H9 (cell line): ENCODE results near the gene TMSB10. TPM values are rescaled to one million over a fixed set of nuclear protein-coding genes. Genes with fewer than 3 reads are reported as not detected.

Experiments used
- DNase-seq: peaks from one replicate; pipeline ENCODE4 v3.0.0-alpha.2; 2017
- H2AFZ ChIP-seq: one replicate; pipeline ENCODE4 v1.6.1; 2013; ENCODE audit warnings: mild to moderate bottlenecking, low read length, control low read depth, moderate library complexity
- H2AK5ac ChIP-seq: 2 replicates; pipeline ENCODE4 v1.6.1; 2013; ENCODE audit warnings: low read length, control low read depth, mixed read lengths; ENCODE audit not compliant: insufficient read length
- H2BK120ac ChIP-seq: one replicate; pipeline ENCODE4 v1.6.1; 2013; ENCODE audit warnings: low read depth, mild to moderate bottlenecking, low read length, control low read depth, inconsistent platforms; ENCODE audit not compliant: poor library complexity, severe bottlenecking
- H2BK12ac ChIP-seq: 2 replicates; pipeline ENCODE4 v1.6.1; 2013; ENCODE audit warnings: low read length, control low read depth, mixed read lengths, low read depth; ENCODE audit not compliant: insufficient read length
- H2BK15ac ChIP-seq: 2 replicates; pipeline ENCODE4 v1.6.1; 2013; ENCODE audit warnings: low read depth, low read length, control low read depth
- H2BK20ac ChIP-seq: one replicate; pipeline ENCODE4 v1.6.1; 2013; ENCODE audit warnings: low read depth, mild to moderate bottlenecking, low read length, control low read depth, inconsistent platforms; ENCODE audit not compliant: poor library complexity, severe bottlenecking
- H2BK5ac ChIP-seq: 2 replicates; pipeline ENCODE4 v1.6.1; 2013; ENCODE audit warnings: low read length, control low read depth, mixed read lengths; ENCODE audit not compliant: insufficient read length
- H3K14ac ChIP-seq: 2 replicates; pipeline ENCODE4 v1.6.1; 2013; ENCODE audit warnings: low read length, control low read depth; ENCODE audit not compliant: insufficient read depth
- H3K18ac ChIP-seq: 2 replicates; pipeline ENCODE4 v1.6.1; 2013; ENCODE audit warnings: low read depth, mild to moderate bottlenecking, mixed read lengths, low read length, control low read depth; ENCODE audit not compliant: insufficient read length
- H3K23ac ChIP-seq: 2 replicates; pipeline ENCODE4 v1.6.1; 2013; ENCODE audit warnings: low read length, control low read depth, mixed read lengths, low read depth; ENCODE audit not compliant: insufficient read length
- H3K23me2 ChIP-seq: 2 replicates; pipeline ENCODE4 v1.6.1; 2013; ENCODE audit warnings: low read depth, mild to moderate bottlenecking, mixed read lengths, low read length, control low read depth; ENCODE audit not compliant: insufficient read length, poor library complexity, severe bottlenecking
- H3K27ac ChIP-seq: 2 replicates; pipeline ENCODE4 v1.5.1; 2013; ENCODE audit warnings: low read length, control low read depth, mixed read lengths, low read depth; ENCODE audit not compliant: insufficient read length
- H3K27me3 ChIP-seq: 2 replicates; pipeline ENCODE4 v1.6.1; 2013; ENCODE audit warnings: low read length, control low read depth, inconsistent platforms; ENCODE audit not compliant: insufficient read depth
- H3K4ac ChIP-seq: 2 replicates; pipeline ENCODE4 v1.6.1; 2013; ENCODE audit warnings: low read depth, mild to moderate bottlenecking, control low read depth, inconsistent platforms, low read length, moderate library complexity
- H3K4me1 ChIP-seq: 2 replicates; pipeline ENCODE4 v1.6.1; 2013; ENCODE audit warnings: low read length, control low read depth, inconsistent platforms; ENCODE audit not compliant: insufficient read depth
- H3K4me2 ChIP-seq: 2 replicates; pipeline ENCODE4 v1.6.1; 2013; ENCODE audit warnings: low read length, control low read depth, mixed read lengths; ENCODE audit not compliant: insufficient read length, insufficient read depth
- H3K56ac ChIP-seq: 2 replicates; pipeline ENCODE4 v1.6.1; 2013; ENCODE audit warnings: low read depth, mild to moderate bottlenecking, mixed read lengths, low read length, control low read depth; ENCODE audit not compliant: insufficient read length
- H3K79me1 ChIP-seq: 2 replicates; pipeline ENCODE4 v1.6.1; 2013; ENCODE audit warnings: low read depth, mild to moderate bottlenecking, moderate library complexity, low read length, control low read depth, inconsistent platforms; ENCODE audit not compliant: insufficient read depth, poor library complexity, severe bottlenecking
- H3K79me2 ChIP-seq: 2 replicates; pipeline ENCODE4 v1.6.1; 2013; ENCODE audit warnings: low read length, control low read depth, inconsistent platforms; ENCODE audit not compliant: insufficient read depth
- H3K9ac ChIP-seq: 2 replicates; pipeline ENCODE4 v1.6.1; 2013; ENCODE audit warnings: low read length, control low read depth, mixed read lengths; ENCODE audit not compliant: insufficient read length; ENCODE audit errors: extremely low read depth
- H3K9me3 ChIP-seq: one replicate; pipeline ENCODE4 v1.6.1; 2013; ENCODE audit warnings: low read depth, low read length, inconsistent platforms; ENCODE audit not compliant: control insufficient read depth
- H3T11ph ChIP-seq: one replicate; pipeline ENCODE4 v1.6.1; 2013; ENCODE audit warnings: mild to moderate bottlenecking, low read length, control low read depth, inconsistent platforms
- H4K20me1 ChIP-seq: one replicate; pipeline ENCODE4 v1.6.1; 2013; ENCODE audit not compliant: control insufficient read depth, insufficient read length, insufficient read depth
- H4K5ac ChIP-seq: 2 replicates; pipeline ENCODE4 v1.6.1; 2013; ENCODE audit warnings: low read depth, mild to moderate bottlenecking, mixed read lengths, low read length, control low read depth; ENCODE audit not compliant: insufficient read length
- H4K8ac ChIP-seq: replicated peaks from 2 replicates; pipeline ENCODE4 v1.6.1; 2013; ENCODE audit warnings: low read length, control low read depth, mixed read lengths, low read depth; ENCODE audit not compliant: insufficient read length
- H4K91ac ChIP-seq: 2 replicates; pipeline ENCODE4 v1.6.1; 2013; ENCODE audit warnings: low read depth, mild to moderate bottlenecking, moderate library complexity, mixed read lengths, low read length, control low read depth; ENCODE audit not compliant: insufficient read length
- H3K27ac Mint-ChIP-seq, 3 experiments: 2 replicates in 2 of 3; 3 replicates in 1 of 3; pipeline ENCODE4 v1.8.0; 2020 to 2021; ENCODE audit warnings: mixed read lengths in 3 of 3, mild to moderate bottlenecking in 1 of 3, moderate library complexity in 1 of 3
- H3K27me3 Mint-ChIP-seq: 2 replicates; pipeline ENCODE4 v1.8.0; 2021; ENCODE audit warnings: low read depth, mild to moderate bottlenecking, moderate library complexity, mixed read lengths
- H3K36me3 Mint-ChIP-seq, 3 experiments: 2 replicates in 2 of 3; 3 replicates in 1 of 3; pipeline ENCODE4 v1.8.0; 2020 to 2021; ENCODE audit warnings: low read depth in 3 of 3, mixed read lengths in 3 of 3; ENCODE audit not compliant: insufficient read depth in 1 of 3
- H3K4me1 Mint-ChIP-seq, 2 experiments: 2 replicates each; pipeline ENCODE4 v1.8.0; 2020; ENCODE audit warnings: mixed read lengths in 2 of 2
- H3K4me3 Mint-ChIP-seq, 2 experiments: 2 replicates in 1 of 2; 3 replicates in 1 of 2; pipeline ENCODE4 v1.8.0; 2020 to 2021; ENCODE audit warnings: mild to moderate bottlenecking in 2 of 2, mixed read lengths in 2 of 2, moderate library complexity in 1 of 2
- H3K9me3 Mint-ChIP-seq, 2 experiments: 2 replicates in 1 of 2; 3 replicates in 1 of 2; pipeline ENCODE4 v1.8.0; 2020; ENCODE audit warnings: mild to moderate bottlenecking in 2 of 2, mixed read lengths in 2 of 2, moderate library complexity in 1 of 2
- CTCF ChIP-seq: fragments of 200-600 bp; sonication (generic); conservative IDR thresholded peaks from 3 replicates; pipeline ENCODE4 v1.8.0; 2021; ENCODE audit warnings: antibody characterized with exemption, mild to moderate bottlenecking
- WGBS: extraction: QIAGEN DNeasy Blood & Tissue Kit; methylation state at CpG from one replicate; pipeline ENCODE4 v1.1.7; 2013; ENCODE audit warnings: missing lambda C conversion rate, low lambda C conversion rate, mixed read lengths; ENCODE audit not compliant: insufficient read length; ENCODE audit errors: extremely low coverage; 5-methylcytosine and 5-hydroxymethylcytosine counted together
- total RNA-seq: library from RNA; stranded (reverse); gene quantifications from 2 replicates; pipeline ENCODE4 v1.2.1, GENCODE V29; 2021

TMSB10 gene
- total RNA-seq, 1 experiment from 2014 or later: 755 TPM

- Histone ChIP-seq H2BK5ac (no peak overlapping the region), H3K4me2 (no peak overlapping the region), H2BK15ac (no peak overlapping the region), H3K79me1 (no peaks in the 10 kb centered on the region), H3K14ac (no peak overlapping the region), H2BK120ac (no peak overlapping the region), H3K56ac (no peak overlapping the region), H3K18ac (no peak overlapping the region), H3K4ac (no peak overlapping the region), H3K23me2 (no peaks in the 10 kb centered on the region), H3K27me3 (no peaks in the 10 kb centered on the region), H2AK5ac (no peak overlapping the region), H3T11ph (no peak overlapping the region), H4K5ac (no peak overlapping the region), H3K23ac (no peak overlapping the region), H3K9ac (no peak overlapping the region), H4K8ac (no peak overlapping the region), H3K79me2 (no peaks in the 10 kb centered on the region), H3K27ac (no peak overlapping the region), H2BK20ac (no peak overlapping the region), H3K4me1 (peaks cover 7% of the 10 kb centered on the region; the same call in 1 of the 2 replicates), H2AFZ (no peak overlapping the region), H4K20me1 (no peaks in the 10 kb centered on the region), H4K91ac (no peak overlapping the region), H3K9me3 (no peaks in the 10 kb centered on the region), H2BK12ac (no peak overlapping the region)
- Mint-ChIP-seq H3K4me1 (peaks cover 31 to 41% of the 10 kb centered on the region in 2 experiments), H3K36me3 (no peaks in the 10 kb centered on the region), H3K27me3 (no peaks in the 10 kb centered on the region; the same call in 1 of the 2 replicates), H3K4me3 (no peak overlapping the region), H3K27ac (no peak overlapping the region), H3K9me3 (no peaks in the 10 kb centered on the region)
- TF ChIP-seq CTCF: no peak
- WGBS: no CpG with 5 or more reads among the region's 2 CpGs
- no peak for DNase-seq
Measured at GRCh38 chr2:84942166-84942565, 36.7 kb downstream of the TMSB10 start.
